H1 (cell line): ENCODE results near the gene ERH. TPM values are rescaled to one million over a fixed set of nuclear protein-coding genes. Genes with fewer than 3 reads are reported as not detected.

ENCODE experiments used
- CEBPB ChIP-seq: IDR thresholded peaks from 2 replicates; pipeline ENCODE4 v1.6.1; 2012; ENCODE audit warnings: low read depth, low read length
- RFX5 ChIP-seq: IDR thresholded peaks from 2 replicates; pipeline ENCODE4 v1.6.1; 2011; ENCODE audit warnings: low read depth, low read length, improper control_type of control experiment, borderline replicate concordance
- RNF2 ChIP-seq: fragments of 200-900, 300-1000 bp; sonication (generic); IDR thresholded peaks from 2 replicates; pipeline ENCODE4 v1.7.1; 2016; ENCODE audit warnings: borderline replicate concordance, low read depth, mild to moderate bottlenecking, antibody characterized with exemption, low read length; ENCODE audit not compliant: poor library complexity, severe bottlenecking; ENCODE audit errors: missing control alignments
- TEAD4 ChIP-seq: IDR thresholded peaks from 2 replicates; pipeline ENCODE4 v1.6.1; 2012; ENCODE audit warnings: low read depth, low read length, inconsistent platforms, mixed read lengths
- polyA plus RNA-seq, 7 experiments: library from polyadenylated mRNA; depleted of rRNA in 3 of 7; stranded (reverse) in 5 of 7; unstranded in 2 of 7; fragments of >200 nt in 5 of 7; fragments of 200-250 nt in 2 of 7; gene quantifications; 1 replicate in 5 of 7; 2 replicates in 1 of 7; 4 replicates in 1 of 7; pipeline versions ENCODE4 v1.2.1 to v1.2.3, GENCODE V29; 2011 to 2013; ENCODE audit warnings: missing spikeins in 2 of 7, mixed read lengths in 2 of 7
- total RNA-seq: library from RNA; stranded (reverse); fragmentation: NEBNext Ultra II Directional; extraction: Animal tissue kit (Norgen Biotek cat#: 25700); gene quantifications from 2 replicates; pipeline ENCODE4 v1.2.1, GENCODE V29; 2021

The ERH gene
- total and polyA plus RNA-seq, 2 of the 8 experiments (the other 6 are each of a cell fraction or from before 2014, with no cell fraction given), result 329 to 454 TPM

GRCh38 chr14:69398053-69398817 is at the start of gene ERH, which contains the start of gene SLC39A9 (continued):
- no peak for TF ChIP-seq RFX5
- no peak for TF ChIP-seq RNF2
- 0 out of 2 replicates have a peak, but pooled peaks have one; percentile 38 for TF ChIP-seq CEBPB
- no peak for TF ChIP-seq TEAD4
